Measurements from ENCODE around the gene RBX1. TPM values are rescaled to one million over a fixed set of nuclear protein-coding genes. Genes with fewer than 3 reads are reported as not detected.

The RBX1 gene
- total RNA-seq, 1 donor from 2014 or later = 117 TPM

- Mint-ChIP-seq H3K4me1 (peaks cover 11% of the 10 kb centered on the region), H3K4me3 (no peak overlapping the region), H3K27ac (no peak overlapping the region), H3K36me3 (no peaks in the 10 kb centered on the region), H3K9me3 (no peaks in the 10 kb centered on the region), H3K27me3 (ENCODE audit: insufficient read depth, low read depth) (peaks cover 4% of the 10 kb centered on the region)
- no peaks in the 10 kb centered on the region for H3F3A ChIP-seq (ENCODE audit: low read depth)
- no peak overlapping the region for H3K27ac ChIP-seq
- H3K4me2 ChIP-seq = no peak overlapping the region
- no peak overlapping the region for H3K9ac ChIP-seq
- H3K79me2 ChIP-seq (ENCODE audit: low read depth) = no peaks in the 10 kb centered on the region
- DNase-seq (ENCODE audit: low spot score) = no peak
- no peaks in the 10 kb centered on the region for H3K9me3 ChIP-seq (ENCODE audit: low read depth)
- TF ChIP-seq CTCF (IDR thresholded peaks at IDR 0.05) = no peak
- no peak for TF ChIP-seq EZH2phosphoT487 (IDR thresholded peaks at IDR 0.05)
- no peak for TF ChIP-seq EZH2 (IDR thresholded peaks at IDR 0.05)
- H4K20me1 ChIP-seq (ENCODE audit: low read depth) = no peaks in the 10 kb centered on the region
- H3K27me3 ChIP-seq = no peaks in the 10 kb centered on the region
- H3K36me3 ChIP-seq = no peaks in the 10 kb centered on the region
- H2AFZ ChIP-seq (replicated peaks) = no peak overlapping the region
- no peak overlapping the region for H3K4me3 ChIP-seq
- H3K4me1 ChIP-seq = peaks cover 6% of the 10 kb centered on the region
These were observed 46.3 kb downstream of the RBX1 start for GRCh38 chr22:40997520-40997919.

GRCh38 chr22:41000040-41000565, 48.9 kb downstream of the RBX1 start:
- peak overlapping the region; percentile 4 for H3K4me3 Mint-ChIP-seq
- no peak overlapping the region for H2AFZ ChIP-seq (replicated peaks)
- no peaks in the 10 kb centered on the region for H3K79me2 ChIP-seq (ENCODE audit: low read depth)
- no peaks in the 10 kb centered on the region for H3K27me3 ChIP-seq
- no peak overlapping the region for H3K4me3 ChIP-seq
- H3K36me3 Mint-ChIP-seq = no peaks in the 10 kb centered on the region
- H3K27ac Mint-ChIP-seq = no peak overlapping the region
- no peak overlapping the region for H3K9ac ChIP-seq
- no peak for TF ChIP-seq EZH2 (IDR thresholded peaks at IDR 0.05)
- no peak for TF ChIP-seq CTCF (IDR thresholded peaks at IDR 0.05)
- no peak for TF ChIP-seq EZH2phosphoT487 (IDR thresholded peaks at IDR 0.05)
- H4K20me1 ChIP-seq (ENCODE audit: low read depth) = no peaks in the 10 kb centered on the region
- no peaks in the 10 kb centered on the region for H3K27me3 Mint-ChIP-seq (ENCODE audit: insufficient read depth, low read depth)
- H3K4me1 ChIP-seq = peaks cover 6% of the 10 kb centered on the region
- no peaks in the 10 kb centered on the region for H3K36me3 ChIP-seq
- H3K4me2 ChIP-seq = no peak overlapping the region
- no peaks in the 10 kb centered on the region for H3F3A ChIP-seq (ENCODE audit: low read depth)
- DNase-seq (ENCODE audit: low spot score) = no peak
- no peaks in the 10 kb centered on the region for H3K9me3 ChIP-seq (ENCODE audit: low read depth)
- H3K4me1 Mint-ChIP-seq = peaks cover 11% of the 10 kb centered on the region
- H3K9me3 Mint-ChIP-seq = no peaks in the 10 kb centered on the region
- no peak overlapping the region for H3K27ac ChIP-seq

- no peaks in the 10 kb centered on the region for H4K20me1 ChIP-seq (ENCODE audit: low read depth)
- H3F3A ChIP-seq (ENCODE audit: low read depth) = no peaks in the 10 kb centered on the region
- DNase-seq (ENCODE audit: low spot score) = no peak
- H3K9ac ChIP-seq = no peak overlapping the region
- H3K4me2 ChIP-seq = peak overlapping the region; percentile 31
- H3K27me3 ChIP-seq = no peaks in the 10 kb centered on the region
- peaks cover 6% of the 10 kb centered on the region for H3K4me1 ChIP-seq
- Mint-ChIP-seq H3K9me3 (no peaks in the 10 kb centered on the region), H3K27ac (no peak overlapping the region), H3K27me3 (ENCODE audit: insufficient read depth, low read depth) (no peaks in the 10 kb centered on the region), H3K36me3 (no peaks in the 10 kb centered on the region), H3K4me3 (no peak overlapping the region), H3K4me1 (peaks cover 11% of the 10 kb centered on the region)
- no peak overlapping the region for H3K27ac ChIP-seq
- H2AFZ ChIP-seq (replicated peaks) = peak overlapping the region; percentile 7
- no peak for TF ChIP-seq EZH2 (IDR thresholded peaks at IDR 0.05)
- no peak for TF ChIP-seq EZH2phosphoT487 (IDR thresholded peaks at IDR 0.05)
- TF ChIP-seq CTCF (IDR thresholded peaks at IDR 0.05) = no peak
- no peak overlapping the region for H3K4me3 ChIP-seq
- H3K9me3 ChIP-seq (ENCODE audit: low read depth) = no peaks in the 10 kb centered on the region
- no peaks in the 10 kb centered on the region for H3K79me2 ChIP-seq (ENCODE audit: low read depth)
- H3K36me3 ChIP-seq = no peaks in the 10 kb centered on the region
These were observed 50.0 kb downstream of the RBX1 start for GRCh38 chr22:41000941-41001721.

Data from neural progenitor cell (in vitro differentiated cells).